Pancreas (tissue), 10 donors: ENCODE measurements around the gene CDC7. TPM values are rescaled to one million over a fixed set of nuclear protein-coding genes. Genes with fewer than 3 reads are reported as not detected.

ENCODE experiments used
- ATAC-seq, 4 donors: fragments of 200-7000 bp; cut with Tn5 transposase; one replicate each; pipeline versions ENCODE4 v1.8.0 to v1.9.1; 2020; ENCODE audit warnings: mild to moderate bottlenecking in 4 of 4, moderate library complexity in 4 of 4
- DNase-seq, 6 donors: peaks; one replicate each; pipeline ENCODE4 v3.0.0-alpha.2; 2020
- FAIRE-seq: peaks from 2 replicates; lab custom pipeline; 2012; peaks lifted over from hg19 to GRCh38; lab: Jason Lieb, UNC
- H3K27ac ChIP-seq, 4 donors: fragments of 200-600 bp; sonication (generic); 1 replicate in 3 of 4; 2 replicates in 1 of 4; pipeline versions ENCODE4 v1.5.0 to v1.8.0; 2020
- H3K27me3 ChIP-seq, 4 donors: fragments of 200-600 bp; one replicate each; pipeline ENCODE4 v1.8.0; 2021
- H3K36me3 ChIP-seq, 3 donors: fragments of 200-600 bp; sonication (generic) in 1 of 3; one replicate each; pipeline versions ENCODE4 v1.5.0 to v1.8.0; 2020 to 2021
- H3K4me1 ChIP-seq, 3 donors: fragments of 200-600 bp; one replicate each; pipeline ENCODE4 v1.8.0; 2021
- H3K4me3 ChIP-seq, 4 donors: fragments of 200-600 bp; sonication (generic) in 2 of 4; one replicate each; pipeline versions ENCODE4 v1.5.0 to v1.8.0; 2020 to 2021
- H3K9me3 ChIP-seq, 4 donors: fragments of 200-600 bp; one replicate each; pipeline ENCODE4 v1.8.0; 2021
- WGBS, 2 donors: extraction: QIAGEN DNeasy Blood & Tissue Kit; methylation state at CpG; one replicate each; pipeline ENCODE4 v1.1.7; 2013; 5-methylcytosine and 5-hydroxymethylcytosine counted together
- intact Hi-C, 3 donors: fragments of 100-400 bp; cut with DNase I; formaldehyde crosslinking; loops; one replicate each; pipeline versions ENCODE4 v1.11.1 to v1.14.2; 2022
- polyA plus RNA-seq, 2 donors: library from polyadenylated mRNA; stranded (reverse); fragments of 200-250 nt; gene quantifications; one replicate each; pipeline ENCODE4 v1.2.3, GENCODE V29; 2013
- total RNA-seq, 6 donors: library from RNA; stranded (reverse); fragmentation: NEBNext Ultra II Directional in 4 of 6; extraction: Animal tissue kit (Norgen Biotek cat#: 25700) in 4 of 6; gene quantifications; one replicate each; pipeline versions ENCODE4 v1.2.1 to v1.2.4, GENCODE V29; 2021 to 2023
- TF ChIP-seq, protein P1 (sequence below), 4 donors: fragments of 200-600 bp; sonication (generic) in 3 of 4; IDR thresholded peaks; one replicate each; pipeline versions ENCODE4 v1.5.0 to v1.8.0; 2021; ENCODE audit warnings: antibody characterized with exemption in 4 of 4
- donor health status: healthy with polysubstance abuse.
- donor health status: DM: no; HTN: no; CAD: no; lungs with moderate emphysema.
- donor health status: DM: no; HTN: no; CAD: no.
- donor health status: control.
- donor health status: control.
- donor health status: Bipolar disorder and iron deficiency.
- donor health status: DM: yes; HTN: yes; CAD: no.
- donor health status: DM: no; HTN: no; CAD: no.
- donor health status: DM: no; HTN: no; CAD: no.
- donor health status: DM: yes; HTN: yes; CAD: no.

CDC7 gene
- total and polyA plus RNA-seq, 8 donors: 0.56 to 2.4 (median 0.92) TPM

- DNase-seq (no peak), ATAC-seq (no peak), FAIRE-seq (no peak)
- no peaks in the 10 kb centered on the region for H3K9me3 ChIP-seq
- TF ChIP-seq, protein P1, sequence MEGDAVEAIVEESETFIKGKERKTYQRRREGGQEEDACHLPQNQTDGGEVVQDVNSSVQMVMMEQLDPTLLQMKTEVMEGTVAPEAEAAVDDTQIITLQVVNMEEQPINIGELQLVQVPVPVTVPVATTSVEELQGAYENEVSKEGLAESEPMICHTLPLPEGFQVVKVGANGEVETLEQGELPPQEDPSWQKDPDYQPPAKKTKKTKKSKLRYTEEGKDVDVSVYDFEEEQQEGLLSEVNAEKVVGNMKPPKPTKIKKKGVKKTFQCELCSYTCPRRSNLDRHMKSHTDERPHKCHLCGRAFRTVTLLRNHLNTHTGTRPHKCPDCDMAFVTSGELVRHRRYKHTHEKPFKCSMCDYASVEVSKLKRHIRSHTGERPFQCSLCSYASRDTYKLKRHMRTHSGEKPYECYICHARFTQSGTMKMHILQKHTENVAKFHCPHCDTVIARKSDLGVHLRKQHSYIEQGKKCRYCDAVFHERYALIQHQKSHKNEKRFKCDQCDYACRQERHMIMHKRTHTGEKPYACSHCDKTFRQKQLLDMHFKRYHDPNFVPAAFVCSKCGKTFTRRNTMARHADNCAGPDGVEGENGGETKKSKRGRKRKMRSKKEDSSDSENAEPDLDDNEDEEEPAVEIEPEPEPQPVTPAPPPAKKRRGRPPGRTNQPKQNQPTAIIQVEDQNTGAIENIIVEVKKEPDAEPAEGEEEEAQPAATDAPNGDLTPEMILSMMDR (IDR thresholded peaks at IDR 0.05): no peak
- H3K4me3 ChIP-seq: no peak overlapping the region
- 68 to 81% methylated on average over 4 of the region's 4 CpGs for WGBS, 2 donors
- intact Hi-C loops: no loop called here
- no peaks in the 10 kb centered on the region for H3K27me3 ChIP-seq
- no peaks in the 10 kb centered on the region for H3K36me3 ChIP-seq
- H3K27ac ChIP-seq: no peak overlapping the region
- no peaks in the 10 kb centered on the region for H3K4me1 ChIP-seq
Observed at GRCh38 chr1:91567583-91567982, 66.9 kb downstream of the CDC7 start.

DNA sequence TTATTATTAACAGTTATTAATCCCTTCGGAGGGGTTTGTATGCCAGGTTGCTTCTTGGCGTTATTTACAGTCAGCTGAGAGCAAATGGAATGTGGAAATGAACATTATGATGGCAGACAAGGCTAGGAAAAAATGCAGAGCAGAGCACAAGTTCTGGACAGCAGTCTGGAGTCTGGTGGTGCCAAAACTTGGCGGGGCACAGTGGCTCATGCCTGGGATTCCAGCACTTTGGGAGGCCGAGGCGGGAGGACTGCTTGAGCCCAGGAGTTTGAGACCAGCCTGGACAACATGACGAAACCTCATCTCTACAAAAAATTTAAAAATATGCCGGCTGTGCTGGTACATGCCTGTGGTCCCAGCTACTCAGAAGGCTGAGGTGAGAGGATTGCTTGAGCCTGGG lies 67.6 kb downstream of the CDC7 start:
- TF ChIP-seq, protein P1 (IDR thresholded peaks at IDR 0.05): no peak
- no peak for FAIRE-seq
- H3K4me1 ChIP-seq: no peaks in the 10 kb centered on the region

GRCh38 chr1:91569411-91570119 lies 68.9 kb downstream of the CDC7 start:
- Histone ChIP-seq H3K4me1 (no peaks in the 10 kb centered on the region), H3K36me3 (no peaks in the 10 kb centered on the region), H3K27ac (no peak overlapping the region), H3K27me3 (no peaks in the 10 kb centered on the region), H3K4me3 (no peak overlapping the region), H3K9me3 (no peaks in the 10 kb centered on the region)
- TF ChIP-seq, protein P1 (IDR thresholded peaks at IDR 0.05): no peak
- DNase-seq (peak in 1 of 6 donors; percentile 31), FAIRE-seq (no peak), ATAC-seq (peak in 3 of 4 donors; percentile 63 to 88 (median 76))
- WGBS, 2 donors: 71 to 77% methylated on average over 7 of the region's 7 CpGs
- intact Hi-C loops: no loop called here

More for the DNA sequence above, 67.6 kb downstream of the CDC7 start:
- Histone ChIP-seq H3K27me3 (no peaks in the 10 kb centered on the region), H3K36me3 (no peaks in the 10 kb centered on the region), H3K9me3 (no peaks in the 10 kb centered on the region), H3K4me3 (no peak overlapping the region), H3K27ac (no peak overlapping the region)
- ATAC-seq (no peak), DNase-seq (no peak)
- intact Hi-C loops: no loop called here
- WGBS, 2 donors: 84 to 87% methylated on average over 7 of the region's 7 CpGs

- intact Hi-C loops: no loop called here
- H3K9me3 ChIP-seq: no peaks in the 10 kb centered on the region
- H3K27me3 ChIP-seq: no peaks in the 10 kb centered on the region
- H3K36me3 ChIP-seq: no peaks in the 10 kb centered on the region
- no peak overlapping the region for H3K27ac ChIP-seq
- H3K4me1 ChIP-seq: no peaks in the 10 kb centered on the region
- 36 to 42% methylated on average over 2 of the region's 2 CpGs for WGBS, 2 donors
- H3K4me3 ChIP-seq: no peak overlapping the region
- TF ChIP-seq, protein P1 (IDR thresholded peaks at IDR 0.05): no peak
- ATAC-seq: peak in 2 of 4 donors; percentile 14 to 17
- DNase-seq: no peak
- FAIRE-seq: no peak
Observed at GRCh38 chr1:91570120-91570448, 69.4 kb downstream of the CDC7 start.

DNA sequence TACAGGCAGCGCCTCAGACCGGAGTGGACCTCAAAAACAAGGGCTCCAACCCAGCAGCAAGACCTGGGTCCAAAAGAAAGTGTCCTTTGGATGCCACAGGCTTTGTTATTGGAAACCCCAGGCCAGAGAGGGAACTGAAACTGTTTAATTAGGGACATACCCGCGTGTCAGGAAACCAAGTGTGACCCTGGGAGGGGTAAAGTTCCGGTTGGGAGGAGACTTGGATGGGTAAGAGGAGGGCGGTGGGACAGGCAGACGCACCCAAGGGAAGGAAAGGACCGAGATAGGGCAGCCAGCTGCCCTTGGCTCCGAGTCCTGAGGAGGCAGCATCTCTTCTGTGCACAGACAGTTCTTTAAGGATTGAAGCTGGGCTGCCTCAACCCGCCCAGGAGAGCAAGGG lies 71.4 kb downstream of the CDC7 start:
- TF ChIP-seq, protein P1 (IDR thresholded peaks at IDR 0.05): no peak
- no peaks in the 10 kb centered on the region for H3K4me1 ChIP-seq
- no peak overlapping the region for H3K4me3 ChIP-seq
- DNase-seq (no peak), FAIRE-seq (no peak), ATAC-seq (peak in 1 of 4 donors; percentile 25)
- 64 to 80% methylated on average over 10 of the region's 10 CpGs for WGBS, 2 donors
- H3K36me3 ChIP-seq: no peaks in the 10 kb centered on the region
- H3K9me3 ChIP-seq: no peaks in the 10 kb centered on the region
- no peak overlapping the region for H3K27ac ChIP-seq
- intact Hi-C loops: no loop called here
- H3K27me3 ChIP-seq: no peaks in the 10 kb centered on the region
